ENCODE results near the gene WNT3A.

- TF ChIP-seq, protein P1, sequence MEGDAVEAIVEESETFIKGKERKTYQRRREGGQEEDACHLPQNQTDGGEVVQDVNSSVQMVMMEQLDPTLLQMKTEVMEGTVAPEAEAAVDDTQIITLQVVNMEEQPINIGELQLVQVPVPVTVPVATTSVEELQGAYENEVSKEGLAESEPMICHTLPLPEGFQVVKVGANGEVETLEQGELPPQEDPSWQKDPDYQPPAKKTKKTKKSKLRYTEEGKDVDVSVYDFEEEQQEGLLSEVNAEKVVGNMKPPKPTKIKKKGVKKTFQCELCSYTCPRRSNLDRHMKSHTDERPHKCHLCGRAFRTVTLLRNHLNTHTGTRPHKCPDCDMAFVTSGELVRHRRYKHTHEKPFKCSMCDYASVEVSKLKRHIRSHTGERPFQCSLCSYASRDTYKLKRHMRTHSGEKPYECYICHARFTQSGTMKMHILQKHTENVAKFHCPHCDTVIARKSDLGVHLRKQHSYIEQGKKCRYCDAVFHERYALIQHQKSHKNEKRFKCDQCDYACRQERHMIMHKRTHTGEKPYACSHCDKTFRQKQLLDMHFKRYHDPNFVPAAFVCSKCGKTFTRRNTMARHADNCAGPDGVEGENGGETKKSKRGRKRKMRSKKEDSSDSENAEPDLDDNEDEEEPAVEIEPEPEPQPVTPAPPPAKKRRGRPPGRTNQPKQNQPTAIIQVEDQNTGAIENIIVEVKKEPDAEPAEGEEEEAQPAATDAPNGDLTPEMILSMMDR (IDR thresholded peaks at IDR 0.05; ENCODE audit: insufficient read depth, low read length), result no peak
- TF ChIP-seq REST (IDR thresholded peaks at IDR 0.05; ENCODE audit: insufficient replicate concordance, low read depth), result no peak
Observed at GRCh38 chr1:228064296-228064695, 57.5 kb downstream of the WNT3A start.

All from HL-60 (cell line).